GM21737 (cell line): ENCODE measurements around the gene GMIP.
"Not testable (repeated sequence)": the region's sequence is repeated elsewhere in the genome, so short reads cannot be mapped to it uniquely, and the experiment has no call there.

ENCODE experiments used
- ATAC-seq: cut with Tn5 transposase; IDR thresholded peaks from one replicate; pipeline ENCODE4 v1.9.1; 2021; ENCODE audit warnings: mild to moderate bottlenecking, moderate library complexity; ENCODE audit not compliant: unreplicated experiment

Gene GMIP

DNA sequence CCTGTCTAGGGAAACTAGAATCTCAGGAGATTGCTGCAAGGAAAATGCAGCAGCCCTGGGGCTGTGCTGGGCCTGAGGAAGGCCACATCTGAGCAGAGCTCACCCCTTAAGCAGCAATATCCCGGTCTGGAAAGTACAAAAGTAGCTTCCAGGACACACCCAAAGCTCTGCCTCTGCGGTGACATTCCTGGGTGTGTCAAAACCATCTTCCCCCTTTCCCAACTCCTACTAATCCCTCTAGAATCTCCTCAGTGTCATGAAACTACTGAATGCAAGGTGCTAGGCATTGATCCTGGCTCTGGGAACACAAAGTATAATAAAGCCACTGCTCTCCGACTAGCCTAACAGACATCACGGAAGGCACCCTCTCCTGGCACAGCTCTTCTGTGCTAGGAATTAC, 30.0 kb downstream of the GMIP start:
- no peak for ATAC-seq

DNA sequence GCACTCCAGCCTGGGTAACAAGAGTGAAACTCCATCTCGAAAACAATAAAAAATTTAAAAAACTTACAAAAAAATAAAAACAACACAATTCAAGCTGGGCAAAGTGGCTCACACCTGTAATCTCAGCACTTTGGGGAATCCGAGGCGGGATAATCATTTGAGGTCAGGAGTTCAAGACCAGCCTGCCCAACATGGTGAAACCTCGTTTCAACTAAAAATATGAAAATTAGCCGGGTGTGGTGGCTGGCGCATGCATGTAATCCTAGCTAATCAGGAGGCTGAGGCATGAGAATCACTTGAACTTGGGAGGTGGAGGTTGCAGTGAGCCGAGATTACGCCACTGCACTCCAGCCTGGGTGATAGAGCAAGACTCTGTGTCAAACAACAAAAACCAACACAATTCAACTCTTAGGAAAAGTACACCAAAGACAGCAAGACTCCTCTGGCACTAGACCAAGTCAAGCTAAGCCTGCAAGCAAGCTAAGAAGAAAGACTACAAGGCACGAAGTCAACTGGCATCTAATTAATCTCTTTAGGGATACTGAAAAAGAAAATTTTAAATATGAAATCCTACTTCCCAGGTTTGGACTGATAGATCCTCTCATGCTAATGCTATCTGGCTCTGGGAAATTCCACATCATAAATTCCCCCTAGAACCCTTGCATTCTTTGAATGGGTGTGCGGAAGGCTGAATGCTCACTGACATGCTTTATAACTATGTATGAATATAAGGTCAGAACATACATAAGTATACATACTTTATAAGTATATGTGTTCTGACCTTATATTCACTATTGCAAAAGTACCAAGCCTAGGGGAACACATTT, 32.9 kb downstream of the GMIP start:
- ATAC-seq: no peak

- not testable (repeated sequence) for ATAC-seq
These were observed 36.8 kb downstream of the GMIP start for GRCh38 chr19:19606686-19607085.

GRCh38 chr19:19606021-19606420, 37.4 kb downstream of the GMIP start:
- no peak for ATAC-seq

GRCh38 chr19:19602713-19603324, 40.6 kb downstream of the GMIP start:
- no peak for ATAC-seq

DNA sequence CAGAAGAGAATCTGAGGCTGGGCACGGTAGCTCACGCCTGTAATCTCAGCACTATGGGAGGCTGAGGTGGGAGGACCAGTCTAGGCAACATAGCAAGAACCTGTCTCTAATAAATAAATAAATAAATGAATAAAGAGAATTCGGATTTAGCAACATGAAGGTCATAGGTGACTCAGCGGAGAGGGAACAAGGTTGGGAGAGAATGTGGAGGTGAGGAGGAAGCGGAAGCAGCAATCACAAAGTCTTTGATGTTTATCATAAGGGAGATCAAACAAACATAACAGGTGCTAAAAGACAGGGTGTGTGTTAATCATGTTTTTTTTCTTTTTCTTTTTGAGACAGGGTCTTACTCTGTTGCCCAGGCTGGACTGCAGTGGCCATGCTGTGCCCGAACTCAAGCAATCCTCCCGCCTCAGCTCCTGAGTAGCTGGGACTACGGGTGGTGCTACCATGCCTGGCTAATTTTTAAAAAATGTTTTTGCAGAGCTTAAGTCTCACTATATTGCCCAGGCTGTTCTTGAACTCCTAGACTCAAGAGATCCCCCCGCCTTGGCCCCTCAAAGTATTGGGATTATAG, 41.2 kb downstream of the GMIP start:
- ATAC-seq: no peak

DNA sequence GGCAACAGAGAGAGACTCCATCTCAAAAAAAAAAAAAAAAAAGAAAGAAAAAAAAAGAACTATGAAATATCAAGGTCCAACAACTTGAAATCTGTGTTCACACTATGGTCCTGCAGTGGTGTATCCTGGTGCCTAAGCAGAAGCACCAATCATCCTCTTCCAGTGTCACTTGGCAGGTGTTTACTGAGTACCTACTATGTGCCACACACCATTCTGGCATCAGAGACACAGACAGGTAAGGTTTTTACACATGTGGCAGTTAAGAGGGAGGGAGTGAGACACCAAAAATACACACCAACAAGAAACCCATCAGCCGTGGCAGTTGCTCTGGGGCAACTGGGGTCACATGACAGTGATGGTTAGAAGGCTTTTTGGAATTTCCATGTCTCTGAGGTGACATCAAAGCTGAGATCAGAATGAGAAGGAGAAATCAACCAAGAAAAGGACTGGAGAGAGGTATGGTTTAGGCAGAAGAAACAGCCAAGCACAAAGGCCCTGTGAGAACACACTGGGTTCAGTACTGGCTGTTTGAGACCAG, 42.6 kb downstream of the GMIP start:
- ATAC-seq: no peak

DNA sequence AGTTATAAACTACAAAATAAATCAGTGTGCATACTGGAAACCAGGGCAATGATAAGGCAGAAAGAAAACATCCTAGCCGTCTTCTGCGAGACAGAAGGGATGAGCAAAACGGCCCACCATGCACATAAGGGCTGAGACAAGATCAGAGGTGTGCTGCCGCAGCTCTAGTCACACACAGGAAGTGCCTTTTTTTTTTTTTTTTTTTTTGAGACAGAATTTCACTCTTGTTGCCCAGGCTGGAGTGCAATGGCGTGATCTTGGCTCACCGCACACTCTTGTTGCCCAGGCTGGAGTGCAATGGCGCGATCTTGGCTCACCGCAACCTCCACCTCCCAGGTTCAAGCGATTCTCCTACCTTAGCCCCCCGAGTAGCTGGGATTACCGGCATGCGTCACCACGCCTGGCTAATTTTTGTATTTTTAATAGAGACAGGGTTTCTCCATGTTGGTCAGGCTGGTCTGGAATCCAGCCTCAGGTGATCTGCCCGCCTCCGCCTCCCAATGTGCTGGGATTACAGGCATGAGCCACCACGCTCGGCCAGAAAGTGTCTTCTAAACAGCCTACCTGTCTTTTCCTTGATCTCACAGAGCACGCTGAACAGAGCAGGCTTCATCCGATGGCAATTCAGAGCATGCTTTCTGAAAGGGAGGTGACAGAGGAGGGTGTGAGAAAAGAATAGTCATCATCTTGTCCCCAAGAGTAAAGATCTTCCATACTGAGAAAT, 44.6 kb downstream of the GMIP start:
- ATAC-seq: not testable (repeated sequence)

- peak; percentile 61 for ATAC-seq
These were observed 45.6 kb downstream of the GMIP start for GRCh38 chr19:19597809-19598306.

GRCh38 chr19:19595171-19595701, 48.2 kb downstream of the GMIP start:
- no peak for ATAC-seq

GRCh38 chr19:19594381-19594780, 49.1 kb downstream of the GMIP start:
- ATAC-seq: no peak

DNA sequence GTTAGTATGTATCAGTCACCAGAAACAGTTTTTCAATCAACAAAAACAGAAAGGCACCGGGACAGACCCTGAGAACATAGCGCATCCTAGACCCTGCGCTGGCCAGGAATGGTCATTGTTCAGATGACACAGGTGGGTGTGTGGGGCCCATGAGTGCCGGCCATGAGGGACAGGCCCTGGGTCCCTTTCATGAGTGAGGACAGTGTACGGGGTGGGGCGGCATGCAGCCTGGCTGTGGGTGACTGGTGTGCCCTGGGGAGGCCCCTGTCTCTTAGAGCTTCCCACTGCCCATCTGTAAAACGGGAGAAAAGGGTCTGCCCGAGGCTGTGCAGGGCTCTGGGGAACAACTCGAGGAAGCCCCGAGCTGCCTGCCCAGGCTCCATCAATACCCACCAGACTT, 50.8 kb downstream of the GMIP start:
- ATAC-seq: no peak

DNA sequence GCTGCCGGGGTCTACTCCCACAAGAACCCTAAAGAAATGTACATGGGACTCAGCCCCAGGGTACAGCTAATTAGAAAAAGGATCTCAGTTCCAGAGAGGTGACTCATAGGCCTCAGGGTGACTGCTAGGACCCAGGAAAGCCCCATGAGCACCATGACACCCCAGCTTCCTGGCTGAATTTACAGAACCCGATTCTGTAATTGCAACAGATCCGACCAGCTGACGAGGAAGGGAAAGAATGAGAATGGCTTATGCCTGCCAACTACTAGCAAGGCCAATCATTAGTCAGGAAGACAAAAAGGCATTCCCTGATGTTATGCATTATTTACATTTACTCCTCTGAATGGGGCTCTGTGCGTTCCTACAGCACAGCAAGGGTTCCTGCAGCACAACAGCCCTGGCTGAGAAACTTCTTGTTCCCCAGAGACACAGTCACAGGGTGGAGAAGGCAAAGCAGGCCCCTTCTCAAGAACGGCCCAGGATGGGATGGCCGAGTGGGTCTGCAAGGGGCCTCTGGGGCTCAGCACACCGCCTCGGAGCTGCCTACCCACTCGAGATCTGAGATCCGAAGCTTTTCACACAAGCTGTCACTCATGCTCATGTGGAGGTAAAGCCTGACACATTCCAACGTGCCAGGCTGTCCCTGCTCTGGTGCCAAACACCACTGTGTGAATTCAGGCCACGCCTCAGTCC, 52.2 kb downstream of the GMIP start:
- peak; percentile 54 for ATAC-seq

- ATAC-seq: no peak
These were observed 54.9 kb downstream of the GMIP start for GRCh38 chr19:19588546-19588945.

DNA sequence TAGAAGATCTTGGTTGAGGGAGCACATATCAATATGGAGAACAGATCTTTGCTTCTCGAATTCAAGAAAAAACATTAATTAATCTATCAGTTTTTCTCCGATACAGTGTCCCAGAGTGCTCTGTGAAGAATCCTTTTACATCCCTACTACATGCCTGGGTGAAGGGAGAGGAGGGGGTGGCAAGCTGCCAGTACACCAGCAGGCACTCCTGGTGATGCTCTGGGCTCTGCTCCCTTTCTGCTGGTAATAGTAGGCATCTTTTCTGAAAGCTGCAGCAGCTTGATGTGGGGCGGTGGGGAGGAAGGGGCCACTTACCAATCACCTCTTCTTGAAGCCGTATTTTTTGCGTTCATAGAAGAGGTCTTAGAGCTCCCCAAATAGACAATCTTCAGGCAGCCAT, 55.7 kb downstream of the GMIP start:
- ATAC-seq: no peak

DNA sequence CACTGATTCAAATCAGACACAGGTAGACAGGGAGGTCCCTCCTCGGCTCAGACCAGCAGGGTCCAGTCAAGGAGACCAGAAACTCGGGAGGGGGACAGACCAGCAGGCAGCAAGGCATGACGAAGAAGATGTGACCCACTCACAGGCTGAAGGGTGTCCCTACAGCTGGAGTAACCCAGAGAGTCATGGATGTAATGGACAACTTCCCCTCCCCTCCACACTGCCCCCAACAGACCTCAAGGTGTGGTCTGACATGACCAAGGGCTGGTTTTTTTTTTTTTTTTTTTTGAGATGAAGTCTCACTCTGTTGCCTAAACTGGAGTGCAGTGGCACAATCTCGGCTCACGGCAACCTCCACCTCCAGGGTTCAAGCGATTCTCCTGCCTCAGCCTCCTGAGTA, 59.1 kb downstream of the GMIP start:
- no peak for ATAC-seq

DNA sequence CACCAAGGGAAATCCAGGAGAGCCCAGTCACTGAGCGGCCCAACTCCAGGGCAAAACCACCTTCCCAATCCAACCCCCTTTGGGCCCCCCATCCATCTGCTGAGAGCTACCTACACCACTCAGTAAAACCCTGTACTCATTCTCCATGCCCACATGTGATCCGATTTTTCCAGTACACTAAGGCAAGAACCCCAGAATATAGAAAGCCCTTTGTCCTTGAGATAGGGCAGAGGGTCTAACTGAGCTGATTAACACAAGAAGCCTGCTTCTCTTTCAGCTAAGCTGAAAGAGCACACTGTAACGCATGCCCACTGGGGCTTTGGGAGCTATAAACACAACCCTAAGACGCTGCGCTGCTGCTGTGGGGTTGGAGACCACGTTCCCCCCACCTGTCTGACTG, 61.0 kb downstream of the GMIP start:
- no peak for ATAC-seq

DNA sequence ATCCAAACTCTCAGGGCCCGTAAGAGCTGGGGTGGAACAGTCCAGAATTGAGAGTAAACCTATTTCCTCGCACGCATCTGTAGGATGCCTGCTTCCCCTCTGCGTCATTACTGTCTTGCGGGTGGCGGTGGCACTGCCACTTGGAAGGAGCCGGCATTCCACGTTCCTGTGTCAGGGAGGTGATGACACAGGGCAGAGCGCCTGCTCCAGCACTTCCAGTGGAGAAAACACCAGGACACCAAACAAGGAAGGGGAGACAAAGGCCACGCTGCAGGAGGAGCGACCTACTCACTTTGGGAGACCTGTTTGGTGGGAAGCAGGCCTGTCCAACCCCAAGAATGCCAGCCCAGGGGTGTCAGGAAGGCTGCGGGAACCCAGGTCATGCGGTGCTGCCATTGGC, 62.1 kb downstream of the GMIP start:
- no peak for ATAC-seq

GRCh38 chr19:19580418-19580817, 63.0 kb downstream of the GMIP start:
- no peak for ATAC-seq
